C1 segment of cervical spinal cord (tissue), 14 donors: Measurements from ENCODE around the gene EIF4E3.

Source experiments
- DNase-seq, 14 donors: peaks; one replicate each; lab custom pipeline; 2025; lab: John Stamatoyannopoulos, UW

The EIF4E3 gene

DNA sequence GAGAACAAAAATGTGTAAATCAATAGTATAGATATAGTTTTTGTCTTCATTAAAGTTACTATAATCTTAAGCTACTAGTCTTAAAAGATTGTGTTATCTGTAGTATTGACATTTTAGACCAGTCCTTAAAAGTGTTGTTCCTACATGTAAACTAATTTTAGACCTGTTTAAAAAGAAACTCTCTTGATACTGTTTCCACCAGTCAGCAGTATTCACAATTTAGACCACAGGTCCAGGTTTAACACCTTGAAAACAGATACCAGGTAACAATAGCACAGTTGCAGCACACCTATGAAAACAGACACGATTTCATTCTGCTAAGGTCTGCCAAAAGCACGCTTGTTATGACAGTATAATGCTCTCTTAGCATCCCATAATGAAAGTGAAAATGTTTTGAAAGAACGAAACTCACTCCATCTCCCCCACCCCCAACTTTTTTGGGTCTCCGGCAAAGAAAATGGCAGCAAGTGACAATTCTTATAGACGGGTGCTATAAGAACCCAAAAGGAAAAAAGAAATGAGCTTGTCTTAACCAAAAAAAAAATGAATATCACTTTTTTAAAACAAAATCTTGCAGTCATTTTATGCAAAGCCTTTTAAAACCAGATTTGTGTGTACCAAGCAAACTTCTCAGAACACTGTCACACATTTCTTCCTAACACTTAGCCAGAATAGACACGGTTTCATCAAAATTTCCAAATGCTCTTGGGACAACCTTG, 1.6 kb downstream of the EIF4E3 start:
- no peak for DNase-seq

DNA sequence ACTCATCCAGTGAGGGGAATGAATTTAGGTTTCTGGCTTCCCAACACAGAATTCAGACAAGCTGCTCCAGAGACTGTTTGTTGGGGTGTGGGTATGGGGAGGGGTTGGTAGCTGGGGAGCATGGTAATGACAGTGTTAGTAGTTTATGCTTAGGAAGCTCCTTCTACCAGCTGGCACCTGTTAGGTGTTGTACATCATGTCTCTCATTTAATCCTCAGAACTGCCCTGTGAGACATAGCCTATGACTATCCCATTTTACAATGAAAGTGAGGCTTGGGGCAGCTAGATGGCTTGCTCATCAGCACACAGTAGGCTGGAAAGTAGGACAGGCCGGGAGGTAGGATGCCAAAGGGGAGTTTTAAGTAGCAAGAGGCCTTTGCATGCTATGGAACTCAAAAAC, 2.5 kb downstream of the EIF4E3 start:
- DNase-seq: no peak

DNA sequence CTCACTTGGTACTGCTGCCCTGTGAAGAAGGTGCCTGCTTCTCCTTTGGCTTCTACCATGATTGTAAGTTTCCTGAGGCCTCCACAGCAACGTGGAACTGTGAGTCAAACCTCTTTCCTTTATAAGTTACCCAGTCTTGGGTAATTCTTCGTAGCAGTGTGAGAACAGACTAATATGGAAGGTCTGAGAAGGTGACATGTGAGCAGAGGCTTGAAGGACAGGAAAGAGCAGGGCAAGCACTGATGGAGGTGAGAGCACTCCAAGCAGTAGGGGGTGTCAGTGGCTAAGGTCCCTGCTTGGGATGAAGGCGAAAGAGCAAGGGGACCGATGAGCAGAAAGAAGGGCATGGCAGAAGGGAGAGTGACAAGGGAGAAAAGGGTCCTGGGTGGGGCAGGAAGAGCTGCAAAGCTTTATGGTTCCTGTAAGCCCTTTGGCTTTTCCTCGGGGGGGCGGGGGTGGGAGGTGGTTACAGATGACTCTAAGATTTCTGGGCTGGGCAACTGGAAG, 3.5 kb downstream of the EIF4E3 start:
- no peak for DNase-seq

DNA sequence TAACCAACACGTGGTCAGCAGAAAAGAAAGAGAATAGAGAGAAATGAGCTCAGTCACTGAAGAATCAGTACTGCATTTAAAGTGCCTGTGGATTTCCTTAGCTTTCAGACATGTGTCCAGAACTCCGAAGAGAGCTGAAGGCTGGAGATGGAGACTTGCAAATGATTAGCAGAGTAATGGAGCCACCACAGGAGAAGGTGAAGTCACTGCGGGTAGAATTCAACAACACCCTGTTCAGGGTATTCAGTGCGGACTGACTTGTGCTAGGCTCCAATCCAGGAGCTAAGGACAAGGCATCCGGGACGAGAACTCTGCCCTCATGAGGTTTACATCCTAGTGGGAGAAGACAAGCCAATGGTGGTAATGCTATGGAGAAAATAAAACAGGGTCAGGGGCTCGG, 4.2 kb downstream of the EIF4E3 start:
- DNase-seq: no peak

- no peak for DNase-seq
Measured at GRCh38 chr3:71718072-71718471, 7.1 kb downstream of the EIF4E3 start.

GRCh38 chr3:71714595-71714994, 10.6 kb downstream of the EIF4E3 start:
- DNase-seq: no peak

GRCh38 chr3:71713041-71713440, 12.2 kb downstream of the EIF4E3 start:
- no peak for DNase-seq

GRCh38 chr3:71710906-71711494, 14.2 kb downstream of the EIF4E3 start:
- DNase-seq: peak in 2 of 14 donors; percentile 12 to 21

DNA sequence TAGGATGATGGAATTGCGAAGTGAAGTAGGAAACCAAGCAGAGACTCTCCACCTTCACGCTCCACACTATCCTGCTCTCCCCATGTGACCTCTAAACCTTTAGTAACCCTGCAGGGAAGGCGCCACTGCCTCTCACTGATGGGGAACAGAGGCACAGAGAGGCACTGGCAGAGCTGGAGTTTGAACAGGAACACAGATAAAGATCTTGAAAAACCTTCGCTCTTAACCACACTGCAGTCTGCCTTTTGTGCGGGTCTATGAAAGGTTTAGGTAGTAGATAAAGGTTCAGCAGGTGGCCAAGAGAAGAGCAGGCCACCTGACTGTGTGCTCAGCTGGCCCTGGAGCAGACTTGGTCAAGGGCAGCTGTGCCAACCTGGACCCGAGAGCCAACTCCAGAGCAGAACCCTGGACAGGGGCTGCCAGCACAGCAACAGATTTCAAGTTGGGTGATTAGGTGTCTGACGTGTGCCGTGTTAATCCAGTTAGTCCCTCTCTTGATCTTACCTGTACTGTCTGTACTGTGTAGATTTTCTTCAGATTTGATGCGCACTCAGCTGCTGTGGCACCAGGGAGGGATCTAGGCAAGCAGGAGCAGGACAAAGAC, 15.2 kb downstream of the EIF4E3 start:
- DNase-seq: no peak

DNA sequence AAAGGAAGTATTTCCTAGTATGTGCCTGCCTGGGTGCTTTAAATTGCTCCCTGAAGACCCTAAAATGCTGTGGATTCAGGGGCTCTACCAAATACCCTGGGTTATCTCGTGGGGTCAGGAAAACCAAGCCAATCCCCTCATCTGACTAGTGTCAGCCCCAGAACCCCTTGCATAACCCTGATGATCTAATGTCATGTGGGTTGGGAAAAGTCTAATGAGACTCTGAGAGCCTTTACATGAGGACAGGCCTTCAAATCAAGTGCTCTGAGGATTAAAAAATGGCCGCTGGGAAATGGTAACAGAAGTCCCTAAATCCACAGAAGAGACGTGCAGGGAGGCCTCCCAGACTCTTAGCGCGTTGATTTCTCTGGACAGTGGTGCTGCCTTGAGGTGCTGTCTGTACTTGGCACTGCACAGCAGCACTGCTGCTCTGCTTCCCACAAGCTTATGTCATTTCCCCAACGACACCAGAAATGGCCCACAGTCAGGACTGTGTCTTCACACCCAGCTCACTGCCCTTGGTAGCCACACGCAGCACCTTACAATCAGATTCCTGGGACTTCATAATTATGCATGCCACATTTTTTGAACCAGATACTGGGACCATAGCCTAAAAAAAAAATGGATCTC, 16.6 kb downstream of the EIF4E3 start:
- DNase-seq: peak in 3 of 14 donors; percentile 24 to 66 (median 45)

GRCh38 chr3:71707595-71707994, 17.6 kb downstream of the EIF4E3 start:
- no peak for DNase-seq

GRCh38 chr3:71705681-71706080, 19.5 kb downstream of the EIF4E3 start:
- DNase-seq: no peak

- no peak for DNase-seq
Measured at GRCh38 chr3:71704915-71705314, 20.3 kb downstream of the EIF4E3 start.

DNA sequence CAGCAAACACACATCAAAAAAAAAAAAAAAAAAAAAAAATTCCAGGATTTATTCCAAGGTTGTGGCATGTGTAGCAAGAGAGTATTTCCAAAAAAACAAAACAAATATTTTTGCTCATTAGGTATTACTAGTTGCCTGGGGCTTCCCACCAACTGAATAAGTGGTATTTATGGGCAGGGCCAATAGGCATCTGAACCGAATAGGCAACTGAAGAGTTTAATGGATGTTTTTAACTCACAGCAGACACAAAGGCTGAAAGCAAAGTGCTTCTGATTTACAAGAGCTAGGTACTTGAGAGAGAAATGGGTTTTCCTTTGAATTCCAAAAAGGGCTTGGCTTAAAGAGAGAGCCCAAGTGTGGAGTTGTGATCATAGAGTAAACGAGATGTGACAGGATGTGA, 21.4 kb downstream of the EIF4E3 start:
- no peak for DNase-seq

DNA sequence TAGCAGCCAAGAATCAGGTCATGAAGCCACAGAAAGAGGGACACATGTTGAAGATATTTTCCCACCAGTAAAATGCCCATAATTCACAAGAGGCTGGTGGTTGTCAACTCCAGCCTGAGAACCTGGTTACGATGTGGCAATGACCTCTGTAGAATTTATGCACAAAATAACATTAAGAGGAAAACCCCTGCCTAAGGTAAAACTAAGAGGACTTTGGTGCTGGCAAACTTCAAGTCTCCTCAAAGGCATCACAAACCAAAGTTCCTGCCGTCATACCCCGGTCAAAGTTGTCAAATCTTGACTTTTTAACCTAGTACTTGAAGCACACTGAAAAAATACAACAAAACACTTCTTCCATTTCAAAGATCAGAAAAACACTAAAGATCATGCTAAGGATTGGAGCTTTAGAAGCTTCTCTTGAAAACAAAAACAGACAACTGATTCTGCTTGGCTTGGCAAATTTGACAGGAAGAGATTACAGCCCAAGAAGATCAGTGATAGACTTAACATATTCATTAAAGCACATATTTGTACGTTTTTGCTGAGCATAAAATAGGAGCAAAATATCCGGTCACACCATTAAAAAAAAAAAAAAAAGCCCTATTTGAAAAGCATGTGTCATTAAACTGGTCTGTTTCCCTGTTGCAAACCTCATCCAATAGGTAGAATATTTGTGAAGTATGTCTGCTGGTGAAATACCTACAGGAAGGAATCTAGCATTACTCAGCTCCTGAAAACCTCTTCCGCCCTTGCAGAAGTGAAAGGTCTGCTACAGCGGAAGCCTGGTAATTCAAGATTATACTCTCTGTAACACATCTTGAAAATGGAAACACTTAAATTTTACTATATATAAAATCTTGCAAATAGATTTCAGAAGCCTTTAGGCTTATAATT, 22.8 kb downstream of the EIF4E3 start:
- no peak for DNase-seq

- no peak for DNase-seq
Measured at GRCh38 chr3:71701251-71701762, 23.9 kb downstream of the EIF4E3 start.

DNA sequence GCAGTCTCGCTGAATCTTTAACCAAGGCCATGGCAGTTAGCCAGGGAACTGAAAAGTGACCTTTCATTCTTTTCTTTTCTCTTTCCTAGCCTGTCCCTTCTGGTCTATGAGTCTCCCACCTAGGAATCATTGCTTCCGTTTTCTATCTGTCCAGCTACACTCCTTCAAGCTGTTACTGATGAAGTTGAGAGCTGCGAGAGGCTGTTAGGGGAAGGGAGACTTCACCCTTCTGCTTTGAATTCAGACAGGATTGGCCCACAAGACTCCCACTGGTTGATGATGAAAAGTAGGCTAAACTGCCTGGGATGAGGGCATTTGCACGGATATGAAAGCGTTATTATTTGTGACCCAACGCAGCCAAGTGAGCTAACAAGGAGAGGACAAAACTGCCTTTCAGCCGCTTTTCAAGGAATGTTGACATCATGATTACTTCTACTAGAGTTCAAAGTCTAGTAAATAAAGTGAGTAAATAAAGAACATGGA, 30.2 kb downstream of the EIF4E3 start:
- DNase-seq: peak in 3 of 14 donors; percentile 17 to 39 (median 19)

DNA sequence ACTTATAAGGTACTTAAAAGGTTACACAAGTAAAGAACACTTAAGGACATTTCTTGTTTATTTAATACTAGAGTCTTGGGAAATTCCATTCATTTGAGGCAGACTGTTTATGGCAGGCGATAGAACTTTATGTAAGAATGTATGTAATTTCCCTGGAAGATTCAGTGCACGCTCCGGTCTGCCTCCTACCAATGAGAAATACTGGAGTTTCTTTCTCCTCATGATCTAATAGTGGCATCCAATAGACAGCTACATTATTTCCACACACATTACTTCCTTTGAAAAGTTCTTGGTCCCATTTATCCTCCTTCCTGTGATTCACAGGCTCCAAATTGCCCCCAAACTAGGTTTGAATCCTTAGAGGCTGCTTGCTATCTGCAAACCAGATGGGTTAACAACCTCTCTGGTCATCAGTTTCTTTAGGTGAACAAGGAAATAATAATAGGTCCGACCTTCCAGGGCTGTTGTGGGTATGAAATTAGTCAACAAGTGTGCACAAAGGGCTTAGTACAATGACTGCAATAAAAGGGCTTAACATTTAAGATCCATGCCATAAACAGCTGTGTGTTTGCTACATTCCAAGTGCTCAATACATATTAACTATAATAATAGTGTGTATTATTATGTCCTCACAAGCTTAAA, 30.7 kb downstream of the EIF4E3 start:
- DNase-seq: no peak

DNA sequence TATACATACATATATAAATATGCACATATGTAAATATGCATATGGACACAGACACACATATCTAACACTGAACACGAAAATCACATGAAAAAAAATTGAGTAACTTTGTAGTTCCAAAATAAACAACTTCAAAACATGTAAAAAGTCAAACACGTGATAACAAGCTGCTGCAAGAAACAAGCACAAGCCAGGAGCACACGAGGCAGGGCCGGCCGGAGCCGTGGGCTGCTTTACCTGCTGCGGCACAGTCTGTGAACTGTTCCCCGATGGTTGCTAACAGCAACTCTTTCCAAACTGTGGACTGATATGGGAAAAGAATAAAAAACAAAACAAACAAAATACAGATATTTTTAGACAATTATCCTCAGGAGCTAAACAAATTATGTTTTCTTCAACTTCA, 31.6 kb downstream of the EIF4E3 start:
- DNase-seq: no peak

DNA sequence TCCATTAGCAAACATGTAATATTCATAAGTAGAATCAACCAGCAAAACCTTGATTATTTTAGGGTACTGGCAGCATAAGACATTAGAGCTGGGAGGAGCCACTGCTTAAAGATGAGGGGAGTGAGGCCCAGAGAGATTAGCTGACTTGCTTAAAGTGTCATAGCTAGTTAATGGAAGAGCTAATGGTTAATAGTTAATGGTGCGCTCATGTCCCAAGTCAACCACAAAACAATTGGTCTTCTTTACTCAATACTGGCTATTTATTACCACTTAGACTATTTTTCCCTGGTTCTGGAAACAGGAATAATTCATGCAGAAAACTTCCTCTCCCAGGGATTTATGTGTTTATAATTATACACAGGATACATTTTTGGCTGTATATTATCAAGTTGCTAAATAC, 33.1 kb downstream of the EIF4E3 start:
- no peak for DNase-seq
